ENCODE data around the gene ACVR2A.

GRCh38 chr2:147867050-147867449 lies 22.2 kb downstream of the ACVR2A start:
- TF ChIP-seq CTCF (IDR thresholded peaks at IDR 0.05 in 2 of 3, conservative IDR thresholded peaks at IDR 0.05 in 1 of 3; ENCODE audit: borderline replicate concordance in 1 of 3, insufficient read depth in 1 of 3, low read depth in 2 of 3, low read length in 2 of 3), result no peak
- TF ChIP-seq POLR2AphosphoS5 (IDR thresholded peaks at IDR 0.05; ENCODE audit: low read depth, low read length), result no peak
- no peak for TF ChIP-seq EZH2 (IDR thresholded peaks at IDR 0.05)
- TF ChIP-seq POLR2A (IDR thresholded peaks at IDR 0.05; ENCODE audit: borderline replicate concordance, extremely low read depth, insufficient read depth, insufficient read length), result no peak
